HepG2 (cell line): ENCODE data around the gene CBX5. TPM values are rescaled to one million over a fixed set of nuclear protein-coding genes. Genes with fewer than 3 reads are reported as not detected.

Experiments used
- AFF4 ChIP-seq: sonication (generic); formaldehyde crosslinking; IDR thresholded peaks from 2 replicates; pipeline ENCODE4 v1.4.0; 2020; ENCODE audit warnings: missing genetic modification reagents
- ARID4A ChIP-seq: sonication (generic); formaldehyde crosslinking; IDR thresholded peaks from 2 replicates; pipeline ENCODE4 v1.5.0; 2020; ENCODE audit warnings: mild to moderate bottlenecking, missing genetic modification reagents, borderline replicate concordance
- ARNT2 ChIP-seq: sonication (generic); formaldehyde crosslinking; IDR thresholded peaks from 2 replicates; pipeline ENCODE4 v1.8.0; 2022; ENCODE audit warnings: mild to moderate bottlenecking, low read depth, missing genetic modification reagents, moderate library complexity
- MAZ ChIP-seq, 2 experiments: sonication (generic) in 1 of 2; formaldehyde crosslinking in 1 of 2; IDR thresholded peaks; 2 replicates each; pipeline versions ENCODE4 v1.5.0 to v1.6.1; 2012 to 2020; ENCODE audit warnings: low read depth in 2 of 2, mild to moderate bottlenecking in 2 of 2, borderline replicate concordance in 1 of 2, improper control_type of control experiment in 1 of 2, low read length in 1 of 2, missing genetic modification reagents in 1 of 2, moderate library complexity in 1 of 2
- SETDB1 ChIP-seq: sonication (generic); formaldehyde crosslinking; IDR thresholded peaks from 2 replicates; pipeline ENCODE4 v1.5.1; 2020; ENCODE audit warnings: missing genetic modification reagents, mild to moderate bottlenecking, borderline replicate concordance
- SMC3 ChIP-seq: IDR thresholded peaks from 2 replicates; pipeline ENCODE4 v1.6.1; 2011; ENCODE audit warnings: low read length, improper control_type of control experiment
- ZNF10 ChIP-seq: sonication (generic); formaldehyde crosslinking; IDR thresholded peaks from 2 replicates; pipeline ENCODE4 v1.4.0; 2020; ENCODE audit warnings: mild to moderate bottlenecking, low read depth, missing genetic modification reagents, borderline replicate concordance
- ZNF205 ChIP-seq: IDR thresholded peaks from 2 replicates; pipeline ENCODE4 v1.6.1; 2018; ENCODE audit warnings: missing biosample characterization, missing genetic modification reagents
- ZNF230 ChIP-seq: sonication (generic); formaldehyde crosslinking; IDR thresholded peaks from 2 replicates; pipeline ENCODE4 v1.4.0; 2020; ENCODE audit warnings: mild to moderate bottlenecking, missing genetic modification reagents
- ZNF235 ChIP-seq: sonication (generic); formaldehyde crosslinking; IDR thresholded peaks from 2 replicates; pipeline ENCODE4 v1.8.1; 2023; ENCODE audit warnings: mild to moderate bottlenecking, missing genetic modification reagents, borderline replicate concordance
- ZNF660 ChIP-seq: sonication (generic); formaldehyde crosslinking; IDR thresholded peaks from 2 replicates; pipeline ENCODE4 v1.5.1; 2020; ENCODE audit warnings: mild to moderate bottlenecking, low read depth, missing genetic modification reagents, borderline replicate concordance
- ZNF674 ChIP-seq: sonication (generic); formaldehyde crosslinking; IDR thresholded peaks from 2 replicates; pipeline ENCODE4 v1.5.0; 2020; ENCODE audit warnings: low read depth, mild to moderate bottlenecking, missing genetic modification reagents
- ZSCAN22 ChIP-seq: sonication (generic); formaldehyde crosslinking; IDR thresholded peaks from 2 replicates; pipeline ENCODE4 v1.4.0; 2020; ENCODE audit warnings: mild to moderate bottlenecking, missing genetic modification reagents
- polyA plus RNA-seq, 8 experiments: library from polyadenylated mRNA; depleted of rRNA in 3 of 8; stranded (reverse) in 7 of 8; unstranded in 1 of 8; fragments of >200 nt; fragmentation: Illumina TruSeq in 4 of 8; extraction: Trizol in 4 of 8; gene quantifications; 2 replicates each; pipeline versions ENCODE4 v1.2.1 to v1.2.3, GENCODE V29; 2011 to 2016; ENCODE audit warnings: low read depth in 4 of 8, missing spikeins in 1 of 8, mixed read lengths in 1 of 8; ENCODE audit not compliant: insufficient read depth in 1 of 8
- total RNA-seq, 5 experiments: library from RNA; depleted of rRNA; stranded (reverse); fragments of >200 nt; fragmentation: Illumina TruSeq; extraction: Trizol; gene quantifications; 2 replicates each; pipeline ENCODE4 v1.2.3, GENCODE V29; 2016; ENCODE audit warnings: low read depth in 1 of 5
- TF ChIP-seq, protein P1 (sequence below): sonication (generic); formaldehyde crosslinking; IDR thresholded peaks from 2 replicates; pipeline ENCODE4 v1.4.0; 2020; ENCODE audit warnings: missing genetic modification reagents, borderline replicate concordance

CBX5 gene
- total and polyA plus RNA-seq, 2 of the 13 experiments (the other 11 are each of a cell fraction or from before 2014, with no cell fraction given), result 16.0 to 22.2 TPM

DNA sequence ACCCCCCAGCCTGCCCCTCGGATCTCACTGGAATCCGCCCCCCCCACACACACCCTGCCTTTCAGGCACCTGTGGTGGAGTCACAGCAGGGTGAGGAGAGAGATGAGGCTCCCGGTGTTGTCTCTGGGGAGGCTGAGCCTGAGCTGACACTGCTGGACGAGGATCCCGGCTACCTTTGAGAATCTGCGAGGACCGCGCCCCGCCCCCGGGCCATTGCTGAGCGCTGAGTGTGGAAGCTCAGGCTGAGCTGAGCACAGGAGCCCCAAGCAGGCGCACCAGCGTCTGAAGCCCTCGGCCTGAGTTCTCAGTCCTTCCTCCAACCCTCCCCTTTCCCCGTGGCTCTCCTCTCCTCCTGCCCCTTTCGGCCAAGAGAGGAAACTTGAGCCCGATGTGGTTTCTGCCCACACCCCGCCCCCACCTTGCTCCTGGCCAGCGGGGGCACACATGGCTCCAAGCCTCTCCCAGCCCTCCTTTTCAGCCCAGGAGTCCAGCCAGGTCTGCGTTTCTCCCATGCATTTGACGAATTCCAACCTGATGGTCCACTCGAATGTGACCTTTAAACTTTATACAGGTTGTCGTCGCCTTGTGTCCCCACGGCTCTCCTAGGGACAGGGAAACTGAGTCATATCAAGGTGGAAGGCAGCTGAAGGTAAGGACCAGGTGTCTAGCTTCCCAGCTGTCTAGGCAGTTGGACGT, 21.0 kb upstream of the CBX5 start, which contains the start of gene NFE2 (continued):
- TF ChIP-seq ARID4A (peak; percentile 49; the same call in 1 of the 2 replicates), ZNF205 (no peak), ZNF10 (CRISPR knock-in tag) (no peak), SETDB1 (CRISPR knock-in tag) (no peak), ZNF230 (no peak), ZNF235 (CRISPR knock-in tag) (peak; percentile 77; the same call in 1 of the 2 replicates), MAZ (IDR thresholded peaks at IDR 0.05; ENCODE audit: borderline replicate concordance, low read depth, low read length) (no peak), MAZ (CRISPR knock-in tag; IDR thresholded peaks at IDR 0.05; ENCODE audit: low read depth) (peak; percentile 17), SMC3 (no peak), ZSCAN22 (CRISPR knock-in tag) (no peak), AFF4 (CRISPR knock-in tag) (no peak), ARNT2 (CRISPR knock-in tag) (0 out of 2 replicates have a peak, but pooled peaks have one; percentile 16), ZNF674 (CRISPR knock-in tag) (no peak), ZNF660 (CRISPR knock-in tag) (no peak)
- TF ChIP-seq, protein P1, sequence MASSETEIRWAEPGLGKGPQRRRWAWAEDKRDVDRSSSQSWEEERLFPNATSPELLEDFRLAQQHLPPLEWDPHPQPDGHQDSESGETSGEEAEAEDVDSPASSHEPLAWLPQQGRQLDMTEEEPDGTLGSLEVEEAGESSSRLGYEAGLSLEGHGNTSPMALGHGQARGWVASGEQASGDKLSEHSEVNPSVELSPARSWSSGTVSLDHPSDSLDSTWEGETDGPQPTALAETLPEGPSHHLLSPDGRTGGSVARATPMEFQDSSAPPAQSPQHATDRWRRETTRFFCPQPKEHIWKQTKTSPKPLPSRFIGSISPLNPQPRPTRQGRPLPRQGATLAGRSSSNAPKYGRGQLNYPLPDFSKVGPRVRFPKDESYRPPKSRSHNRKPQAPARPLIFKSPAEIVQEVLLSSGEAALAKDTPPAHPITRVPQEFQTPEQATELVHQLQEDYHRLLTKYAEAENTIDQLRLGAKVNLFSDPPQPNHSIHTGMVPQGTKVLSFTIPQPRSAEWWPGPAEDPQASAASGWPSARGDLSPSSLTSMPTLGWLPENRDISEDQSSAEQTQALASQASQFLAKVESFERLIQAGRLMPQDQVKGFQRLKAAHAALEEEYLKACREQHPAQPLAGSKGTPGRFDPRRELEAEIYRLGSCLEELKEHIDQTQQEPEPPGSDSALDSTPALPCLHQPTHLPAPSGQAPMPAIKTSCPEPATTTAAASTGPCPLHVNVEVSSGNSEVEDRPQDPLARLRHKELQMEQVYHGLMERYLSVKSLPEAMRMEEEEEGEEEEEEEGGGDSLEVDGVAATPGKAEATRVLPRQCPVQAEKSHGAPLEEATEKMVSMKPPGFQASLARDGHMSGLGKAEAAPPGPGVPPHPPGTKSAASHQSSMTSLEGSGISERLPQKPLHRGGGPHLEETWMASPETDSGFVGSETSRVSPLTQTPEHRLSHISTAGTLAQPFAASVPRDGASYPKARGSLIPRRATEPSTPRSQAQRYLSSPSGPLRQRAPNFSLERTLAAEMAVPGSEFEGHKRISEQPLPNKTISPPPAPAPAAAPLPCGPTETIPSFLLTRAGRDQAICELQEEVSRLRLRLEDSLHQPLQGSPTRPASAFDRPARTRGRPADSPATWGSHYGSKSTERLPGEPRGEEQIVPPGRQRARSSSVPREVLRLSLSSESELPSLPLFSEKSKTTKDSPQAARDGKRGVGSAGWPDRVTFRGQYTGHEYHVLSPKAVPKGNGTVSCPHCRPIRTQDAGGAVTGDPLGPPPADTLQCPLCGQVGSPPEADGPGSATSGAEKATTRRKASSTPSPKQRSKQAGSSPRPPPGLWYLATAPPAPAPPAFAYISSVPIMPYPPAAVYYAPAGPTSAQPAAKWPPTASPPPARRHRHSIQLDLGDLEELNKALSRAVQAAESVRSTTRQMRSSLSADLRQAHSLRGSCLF, result no peak
